Endodermal cell (in vitro differentiated cells): Measurements from ENCODE around the gene MTA1. TPM values are rescaled to one million over a fixed set of nuclear protein-coding genes. Genes with fewer than 3 reads are reported as not detected.
A peak's percentile ranks its signal among the peaks of the same experiment; 100 is the strongest.

Source experiments
- DNase-seq: peaks from one replicate; pipeline ENCODE4 v3.0.0-alpha.2; 2017
- H3K27ac ChIP-seq: 2 replicates; pipeline ENCODE4 v1.5.1; 2013; ENCODE audit warnings: mild to moderate bottlenecking, low read depth, low read length, moderate library complexity
- H3K27me3 ChIP-seq: 2 replicates; pipeline ENCODE4 v1.6.1; 2013; ENCODE audit warnings: mild to moderate bottlenecking, low read length, moderate library complexity; ENCODE audit not compliant: insufficient read depth, control insufficient read depth, poor library complexity, severe bottlenecking
- H3K36me3 ChIP-seq: 2 replicates; pipeline ENCODE4 v1.7.0; 2013; ENCODE audit warnings: mild to moderate bottlenecking, low read length, moderate library complexity; ENCODE audit not compliant: control insufficient read depth, insufficient read depth
- H3K4me1 ChIP-seq: one replicate; pipeline ENCODE4 v1.7.0; 2013; ENCODE audit warnings: low read length; ENCODE audit not compliant: control insufficient read depth, insufficient read depth
- H3K4me3 ChIP-seq: 2 replicates; pipeline ENCODE4 v1.5.1; 2013; ENCODE audit warnings: mild to moderate bottlenecking, low read length, moderate library complexity
- H3K9ac ChIP-seq: 2 replicates; pipeline ENCODE4 v1.6.1; 2013; ENCODE audit warnings: mild to moderate bottlenecking, low read length, moderate library complexity; ENCODE audit not compliant: poor library complexity, severe bottlenecking; ENCODE audit errors: extremely low read depth
- H3K9me3 ChIP-seq: 2 replicates; pipeline ENCODE4 v1.6.1; 2013; ENCODE audit warnings: mild to moderate bottlenecking, low read length, moderate library complexity; ENCODE audit not compliant: control insufficient read depth
- H3K27ac Mint-ChIP-seq: 2 replicates; pipeline ENCODE4 v1.8.0; 2020; ENCODE audit warnings: mixed read lengths
- H3K27me3 Mint-ChIP-seq: 2 replicates; pipeline ENCODE4 v1.8.0; 2021; ENCODE audit warnings: mild to moderate bottlenecking, mixed read lengths; ENCODE audit not compliant: insufficient read depth
- H3K36me3 Mint-ChIP-seq: 2 replicates; pipeline ENCODE4 v1.8.0; 2020; ENCODE audit warnings: low read depth, mixed read lengths
- H3K4me1 Mint-ChIP-seq: 2 replicates; pipeline ENCODE4 v1.8.0; 2020; ENCODE audit warnings: mixed read lengths
- H3K4me3 Mint-ChIP-seq: 2 replicates; pipeline ENCODE4 v1.8.0; 2020; ENCODE audit warnings: mild to moderate bottlenecking, moderate library complexity, mixed read lengths
- H3K9me3 Mint-ChIP-seq: 2 replicates; pipeline ENCODE4 v1.8.0; 2020; ENCODE audit warnings: mild to moderate bottlenecking, mixed read lengths
- CTCF ChIP-seq: fragments of 200-600 bp; sonication (generic); conservative IDR thresholded peaks from 2 replicates; pipeline ENCODE4 v1.5.0; 2021; ENCODE audit warnings: antibody characterized with exemption, mild to moderate bottlenecking
- WGBS, 2 experiments: methylation state at CpG; one replicate each; pipeline versions ENCODE4 v1.1.5 to v1.1.7; 2013; ENCODE audit warnings: missing lambda C conversion rate in 2 of 2, mixed read lengths in 1 of 2; ENCODE audit not compliant: insufficient coverage in 1 of 2, insufficient read length in 1 of 2; 5-methylcytosine and 5-hydroxymethylcytosine counted together
- total RNA-seq, 2 donors: library from RNA; stranded (reverse); fragmentation: NEBNext Ultra II Directional in 1 of 2; extraction: Animal tissue kit (Norgen Biotek cat#: 25700) in 1 of 2; gene quantifications; 2 replicates in 1 of 2; 3 replicates in 1 of 2; pipeline ENCODE4 v1.2.1, GENCODE V29; 2021

The MTA1 gene
- total RNA-seq, 2 donors from 2014 or later: 245 to 246 TPM

GRCh38 chr14:105487449-105487985 is 67.9 kb downstream of the MTA1 start:
- Histone ChIP-seq H3K4me1 (peaks cover 6% of the 10 kb centered on the region), H3K27ac (no peak overlapping the region), H3K36me3 (no peaks in the 10 kb centered on the region), H3K27me3 (peaks cover 47% of the 10 kb centered on the region), H3K9ac (no peak overlapping the region), H3K9me3 (no peaks in the 10 kb centered on the region), H3K4me3 (no peak overlapping the region)
- H3K27me3 Mint-ChIP-seq: peaks cover 54% of the 10 kb centered on the region
- TF ChIP-seq CTCF: no peak
- no peak overlapping the region for H3K27ac Mint-ChIP-seq
- H3K4me1 Mint-ChIP-seq: peaks cover 5% of the 10 kb centered on the region
- WGBS, 2 experiments: 7 to 23% methylated on average over 11 to 48 of the region's 48 CpGs
- H3K4me3 Mint-ChIP-seq: peak overlapping the region; percentile 41
- no peak for DNase-seq
- H3K9me3 Mint-ChIP-seq: peaks cover 3% of the 10 kb centered on the region
- H3K36me3 Mint-ChIP-seq: no peaks in the 10 kb centered on the region

GRCh38 chr14:105487986-105488777 is 68.6 kb downstream of the MTA1 start:
- peaks cover 3% of the 10 kb centered on the region for H3K9me3 Mint-ChIP-seq
- Histone ChIP-seq H3K27ac (no peak overlapping the region), H3K4me1 (peaks cover 6% of the 10 kb centered on the region), H3K36me3 (no peaks in the 10 kb centered on the region), H3K27me3 (peaks cover 41% of the 10 kb centered on the region), H3K4me3 (no peak overlapping the region), H3K9me3 (no peaks in the 10 kb centered on the region), H3K9ac (no peak overlapping the region)
- H3K4me3 Mint-ChIP-seq: peak overlapping the region; percentile 41
- H3K27ac Mint-ChIP-seq: no peak overlapping the region
- peaks cover 5% of the 10 kb centered on the region for H3K4me1 Mint-ChIP-seq
- DNase-seq: no peak
- H3K27me3 Mint-ChIP-seq: peaks cover 49% of the 10 kb centered on the region
- WGBS, 2 experiments: 93 to 94% methylated on average over 10 to 26 of the region's 26 CpGs
- no peaks in the 10 kb centered on the region for H3K36me3 Mint-ChIP-seq
- TF ChIP-seq CTCF: no peak

GRCh38 chr14:105488781-105489541 is 69.3 kb downstream of the MTA1 start:
- Mint-ChIP-seq H3K27me3 (peaks cover 48% of the 10 kb centered on the region), H3K4me3 (peak overlapping the region; percentile 64), H3K36me3 (no peaks in the 10 kb centered on the region), H3K4me1 (peaks cover 5% of the 10 kb centered on the region), H3K9me3 (peaks cover 3% of the 10 kb centered on the region), H3K27ac (no peak overlapping the region)
- 83 to 87% methylated on average over 10 to 19 of the region's 20 CpGs for WGBS, 2 experiments
- Histone ChIP-seq H3K36me3 (no peaks in the 10 kb centered on the region), H3K27ac (peak overlapping the region; percentile 57), H3K9me3 (no peaks in the 10 kb centered on the region), H3K9ac (no peak overlapping the region), H3K4me3 (peak overlapping the region; percentile 78), H3K4me1 (peaks cover 6% of the 10 kb centered on the region), H3K27me3 (peaks cover 41% of the 10 kb centered on the region)
- no peak for TF ChIP-seq CTCF
- no peak for DNase-seq
